HG02840 (cell line): ENCODE data around the gene IARS1.

Source experiments
- ATAC-seq: cut with Tn5 transposase; IDR thresholded peaks from one replicate; pipeline ENCODE4 v1.9.1; 2021; ENCODE audit warnings: mild to moderate bottlenecking, moderate library complexity, moderate number of reproducible peaks; ENCODE audit not compliant: unreplicated experiment, low FRiP score

The IARS1 gene

GRCh38 chr9:92297611-92298010 is 4.1 kb upstream of the IARS1 start:
- ATAC-seq = no peak

- no peak for ATAC-seq
Measured at GRCh38 chr9:92295827-92296258, 2.3 kb upstream of the IARS1 start.

DNA sequence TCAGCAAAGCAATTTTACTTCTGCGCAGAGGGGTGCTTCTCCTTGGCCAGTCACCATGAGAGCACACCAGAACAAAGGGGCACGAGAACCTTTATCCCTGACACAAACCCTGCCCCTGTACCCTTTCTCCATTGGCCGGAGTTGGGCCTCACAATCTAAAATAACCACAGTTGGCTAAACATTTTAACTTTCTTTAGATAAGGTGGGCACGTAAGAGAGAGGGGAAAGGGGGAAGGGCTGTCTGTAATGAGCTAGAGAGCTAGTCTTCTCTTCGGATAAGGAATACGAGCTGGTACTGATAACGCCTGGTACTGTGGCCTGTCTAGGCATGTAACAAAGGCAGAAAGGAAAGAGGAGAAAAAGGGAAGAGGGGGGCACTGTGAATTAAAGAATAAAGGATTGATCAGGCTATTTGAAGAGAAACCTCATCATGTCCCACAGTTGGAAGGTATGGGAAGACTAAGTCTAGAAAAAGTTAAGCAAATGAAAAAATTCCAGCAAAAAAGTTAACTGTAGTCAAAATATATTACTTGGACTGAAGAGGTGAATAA is 1.8 kb upstream of the IARS1 start:
- ATAC-seq = no peak

GRCh38 chr9:92294297-92294676 is 790 bp upstream of the IARS1 start:
- no peak for ATAC-seq

GRCh38 chr9:92293075-92293354 is 482 bp downstream of the IARS1 start:
- no peak for ATAC-seq

DNA sequence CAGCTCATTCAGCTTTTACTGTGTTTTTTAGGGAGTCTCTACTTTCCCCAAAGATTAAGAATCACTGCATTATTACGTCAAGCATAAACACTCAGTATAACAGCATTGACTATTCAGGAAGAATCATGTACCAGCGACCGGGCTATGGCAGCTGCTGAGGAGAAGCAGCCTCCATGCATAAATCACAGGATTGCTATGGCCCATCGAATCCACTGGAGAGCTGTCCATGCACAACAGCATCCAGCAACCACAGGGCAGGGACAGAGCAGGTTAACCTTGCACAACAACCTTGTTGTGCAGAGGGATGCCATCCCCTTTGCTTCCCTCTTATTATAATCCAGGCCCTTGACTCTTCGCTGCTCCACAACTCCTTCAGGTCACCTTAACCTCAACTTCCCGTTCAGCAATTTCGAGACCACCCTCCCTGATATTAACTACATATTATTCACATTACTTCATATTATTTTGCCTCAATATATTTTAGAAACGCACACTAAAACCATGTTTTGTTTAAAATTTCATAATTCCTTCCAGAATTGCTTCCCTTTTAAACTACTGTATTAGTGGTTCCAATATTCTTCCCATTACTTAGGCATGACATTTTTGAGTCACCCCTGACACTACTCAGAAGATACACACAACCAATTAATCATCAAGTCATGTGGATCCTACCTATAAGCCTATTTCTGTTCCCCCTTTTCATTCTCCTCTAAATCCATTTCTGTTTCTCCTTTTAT is 991 bp downstream of the IARS1 start:
- no peak for ATAC-seq

DNA sequence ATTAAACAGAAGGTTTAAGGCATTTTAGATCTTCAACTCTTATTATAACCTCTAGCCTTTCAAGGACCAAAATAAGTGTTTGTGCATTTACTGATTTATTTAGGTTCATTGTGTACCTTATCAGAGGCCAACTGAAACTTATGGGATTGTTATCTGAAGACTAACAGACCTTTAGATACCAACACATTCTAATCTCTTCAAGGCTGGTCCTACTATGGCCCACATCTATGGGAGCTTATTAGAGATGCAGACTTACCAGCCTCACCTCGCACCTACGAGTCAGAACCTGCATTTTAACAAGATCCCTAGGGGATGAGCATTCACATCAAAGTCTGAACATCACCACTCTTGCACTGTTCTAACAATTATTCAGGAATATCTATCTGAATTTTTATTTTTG is 1.9 kb downstream of the IARS1 start:
- ATAC-seq = no peak

- no peak for ATAC-seq
Measured at GRCh38 chr9:92290785-92291429, 2.6 kb downstream of the IARS1 start.

GRCh38 chr9:92289708-92290390 is 3.6 kb downstream of the IARS1 start:
- no peak for ATAC-seq

DNA sequence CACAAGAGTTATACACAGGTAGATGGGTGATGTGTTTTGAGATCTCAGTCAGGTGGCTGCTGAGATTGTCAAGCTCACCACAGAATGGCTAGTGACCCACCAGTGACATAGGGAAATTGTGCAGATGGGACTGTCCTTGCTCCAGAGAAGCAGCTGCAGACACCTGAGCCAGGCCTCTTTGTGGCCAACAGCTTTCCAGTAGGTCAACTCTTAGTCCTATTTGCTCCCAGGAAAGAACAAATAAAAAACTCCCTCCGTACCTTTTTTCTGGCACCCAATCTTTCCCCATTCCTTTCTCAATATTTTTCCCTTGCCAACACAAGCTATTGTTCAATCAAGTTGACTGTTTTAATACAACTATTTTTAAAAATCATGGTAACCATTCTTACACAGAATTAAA is 14.2 kb downstream of the IARS1 start:
- no peak for ATAC-seq

- ATAC-seq = no peak
Measured at GRCh38 chr9:92278110-92278509, 15.4 kb downstream of the IARS1 start.

GRCh38 chr9:92276331-92277032 is 17.0 kb downstream of the IARS1 start:
- no peak for ATAC-seq

DNA sequence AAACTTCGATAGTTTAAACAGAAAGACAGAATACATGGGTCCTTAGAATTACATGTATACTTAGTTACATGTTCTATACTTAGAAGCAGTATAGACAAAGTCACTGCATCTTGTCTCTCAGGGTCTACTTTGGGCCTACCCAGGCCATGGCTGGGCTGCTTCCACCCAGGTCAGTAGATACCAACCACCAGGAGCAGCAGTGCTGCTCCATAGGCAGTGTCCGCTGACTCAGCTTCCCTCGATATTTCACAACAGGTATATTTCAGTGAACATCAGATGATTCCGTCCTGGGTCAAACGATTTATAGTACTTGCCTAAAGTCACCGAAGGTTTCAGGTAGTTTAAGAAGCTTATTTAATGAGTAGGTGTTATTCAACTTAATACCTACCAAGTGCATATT is 18.0 kb downstream of the IARS1 start:
- no peak for ATAC-seq

DNA sequence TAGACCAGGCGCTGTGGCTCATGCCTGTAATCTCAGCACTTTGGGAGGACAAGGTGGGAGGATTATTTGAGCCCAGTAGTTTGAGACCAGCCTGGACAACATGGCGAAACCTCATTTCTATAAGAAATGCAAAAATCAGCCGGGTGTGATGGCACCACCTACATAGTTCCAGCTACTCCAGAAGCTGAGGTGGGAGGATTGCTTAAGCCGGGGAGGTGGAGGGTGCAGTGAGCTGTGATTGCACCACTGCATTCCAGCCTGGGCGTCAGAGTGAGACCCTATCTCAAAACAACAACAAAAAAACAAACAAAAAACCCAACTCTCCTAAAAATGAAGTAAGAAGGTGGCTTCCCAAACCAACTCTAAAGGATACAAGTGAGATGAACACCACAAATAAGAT is 23.0 kb downstream of the IARS1 start:
- ATAC-seq = no peak

GRCh38 chr9:92266486-92266885 is 27.0 kb downstream of the IARS1 start:
- ATAC-seq = no peak

- ATAC-seq = no peak
Measured at GRCh38 chr9:92265154-92265553, 28.3 kb downstream of the IARS1 start.

DNA sequence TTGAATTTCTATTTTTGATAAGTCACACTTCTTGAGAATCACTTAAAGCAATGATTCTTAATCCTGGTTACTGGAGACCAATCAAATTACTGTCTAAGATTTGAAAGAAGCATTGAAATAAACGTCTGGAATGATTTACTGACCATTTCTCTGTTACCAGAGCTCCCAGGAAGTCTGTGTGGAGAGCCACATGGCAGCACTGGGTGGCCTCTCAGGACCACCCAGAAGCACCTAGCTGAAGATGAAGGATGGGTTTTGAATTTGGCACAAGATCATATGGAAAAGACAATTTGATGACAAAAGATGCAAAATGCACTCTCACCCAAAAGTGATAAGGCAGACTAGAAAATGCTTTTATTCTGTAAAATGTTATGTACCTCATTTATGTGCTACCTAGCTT is 30.4 kb downstream of the IARS1 start:
- no peak for ATAC-seq

- no peak for ATAC-seq
Measured at GRCh38 chr9:92257327-92257726, 36.2 kb downstream of the IARS1 start.

GRCh38 chr9:92254381-92255337 is 38.8 kb downstream of the IARS1 start:
- ATAC-seq = no peak

- ATAC-seq = no peak
Measured at GRCh38 chr9:92253656-92254055, 39.8 kb downstream of the IARS1 start.
